ENCODE measurements around the gene PRKCE. TPM values are rescaled to one million over a fixed set of nuclear protein-coding genes. Genes with fewer than 3 reads are reported as not detected.

The PRKCE gene
- total RNA-seq, 1 experiment from 2014 or later: 1.3 TPM

DNA sequence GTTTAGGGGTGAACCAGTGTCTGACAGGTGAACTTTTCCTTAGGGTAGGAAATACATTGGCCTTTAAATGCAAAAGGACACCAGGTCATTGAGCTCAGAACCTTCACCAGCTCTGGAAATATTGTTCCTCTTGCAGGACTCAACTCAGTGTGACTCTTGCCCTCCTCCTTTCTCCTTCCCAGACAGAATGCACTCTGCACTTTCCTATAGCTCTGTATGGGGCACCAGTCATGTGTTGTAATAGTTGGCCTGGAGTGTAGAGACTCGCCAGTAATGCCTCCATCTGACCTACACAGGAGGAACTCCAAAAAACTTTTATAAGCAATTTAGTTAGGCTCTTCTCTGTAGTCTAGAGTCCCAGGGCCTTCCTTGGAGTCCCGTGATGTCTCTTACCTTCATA is 397.2 kb downstream of the PRKCE start:
- TF ChIP-seq, protein P1, sequence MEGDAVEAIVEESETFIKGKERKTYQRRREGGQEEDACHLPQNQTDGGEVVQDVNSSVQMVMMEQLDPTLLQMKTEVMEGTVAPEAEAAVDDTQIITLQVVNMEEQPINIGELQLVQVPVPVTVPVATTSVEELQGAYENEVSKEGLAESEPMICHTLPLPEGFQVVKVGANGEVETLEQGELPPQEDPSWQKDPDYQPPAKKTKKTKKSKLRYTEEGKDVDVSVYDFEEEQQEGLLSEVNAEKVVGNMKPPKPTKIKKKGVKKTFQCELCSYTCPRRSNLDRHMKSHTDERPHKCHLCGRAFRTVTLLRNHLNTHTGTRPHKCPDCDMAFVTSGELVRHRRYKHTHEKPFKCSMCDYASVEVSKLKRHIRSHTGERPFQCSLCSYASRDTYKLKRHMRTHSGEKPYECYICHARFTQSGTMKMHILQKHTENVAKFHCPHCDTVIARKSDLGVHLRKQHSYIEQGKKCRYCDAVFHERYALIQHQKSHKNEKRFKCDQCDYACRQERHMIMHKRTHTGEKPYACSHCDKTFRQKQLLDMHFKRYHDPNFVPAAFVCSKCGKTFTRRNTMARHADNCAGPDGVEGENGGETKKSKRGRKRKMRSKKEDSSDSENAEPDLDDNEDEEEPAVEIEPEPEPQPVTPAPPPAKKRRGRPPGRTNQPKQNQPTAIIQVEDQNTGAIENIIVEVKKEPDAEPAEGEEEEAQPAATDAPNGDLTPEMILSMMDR (conservative IDR thresholded peaks at IDR 0.05): no peak
- no peak overlapping the region for H2BK5ac ChIP-seq (ENCODE audit: insufficient read length, low read length)
- no peaks in the 10 kb centered on the region for H3K79me1 ChIP-seq (ENCODE audit: insufficient read depth, low read depth, low read length, poor library complexity, severe bottlenecking)
- no peak overlapping the region for H3K56ac ChIP-seq (ENCODE audit: insufficient read length, low read depth, low read length)
- H3K9ac ChIP-seq (ENCODE audit: extremely low read depth, insufficient read length, low read length): no peak overlapping the region
- no peaks in the 10 kb centered on the region for H3K9me3 ChIP-seq (ENCODE audit: control insufficient read depth, low read depth, low read length)
- H3K27ac Mint-ChIP-seq: no peak overlapping the region
- H2AFZ ChIP-seq (ENCODE audit: low read length): no peak overlapping the region
- no peaks in the 10 kb centered on the region for H3K9me3 Mint-ChIP-seq
- no peak overlapping the region for H2BK12ac ChIP-seq (ENCODE audit: insufficient read length, low read depth, low read length)
- no peak overlapping the region for H3K4ac ChIP-seq (ENCODE audit: low read depth, low read length)
- H2AK5ac ChIP-seq (ENCODE audit: insufficient read length, low read length): no peak overlapping the region
- no peaks in the 10 kb centered on the region for H3K27me3 ChIP-seq (ENCODE audit: insufficient read depth, low read length)
- no peak overlapping the region for H3K4me3 Mint-ChIP-seq
- no peak overlapping the region for H3K4me2 ChIP-seq (ENCODE audit: insufficient read depth, insufficient read length, low read length)
- no peaks in the 10 kb centered on the region for H3K23me2 ChIP-seq (ENCODE audit: insufficient read length, low read depth, low read length, poor library complexity, severe bottlenecking)
- H3K79me2 ChIP-seq (ENCODE audit: insufficient read depth, low read length): no peaks in the 10 kb centered on the region
- H3K14ac ChIP-seq (ENCODE audit: insufficient read depth, low read length): no peak overlapping the region
- no CpG with 5 or more reads among the region's 2 CpGs for WGBS (ENCODE audit: extremely low coverage, insufficient read length, low lambda C conversion rate)
- no peak overlapping the region for H4K91ac ChIP-seq (ENCODE audit: insufficient read length, low read depth, low read length)
- H3K23ac ChIP-seq (ENCODE audit: insufficient read length, low read depth, low read length): no peak overlapping the region
- H2BK120ac ChIP-seq (ENCODE audit: low read depth, low read length, poor library complexity, severe bottlenecking): no peak overlapping the region
- H2BK20ac ChIP-seq (ENCODE audit: low read depth, low read length, poor library complexity, severe bottlenecking): no peak overlapping the region
- no peak for DNase-seq
- H3K27ac ChIP-seq (ENCODE audit: insufficient read length, low read depth, low read length): no peak overlapping the region
- H2BK15ac ChIP-seq (ENCODE audit: low read depth, low read length): no peak overlapping the region
- no peaks in the 10 kb centered on the region for H4K20me1 ChIP-seq (ENCODE audit: control insufficient read depth, insufficient read depth, insufficient read length)
- no peak overlapping the region for H4K8ac ChIP-seq (replicated peaks; ENCODE audit: insufficient read length, low read depth, low read length)
- H3K4me1 Mint-ChIP-seq: peaks cover 0 to 3% of the 10 kb centered on the region in 2 experiments; a peak in 2 of 4 replicates
- H4K5ac ChIP-seq (ENCODE audit: insufficient read length, low read depth, low read length): no peak overlapping the region
- H3K36me3 Mint-ChIP-seq (ENCODE audit: insufficient read depth in 1 of 3, low read depth in 3 of 3): no peaks in the 10 kb centered on the region
- H3K27me3 Mint-ChIP-seq (ENCODE audit: low read depth): no peaks in the 10 kb centered on the region; the same call in 1 of the 2 replicates
- no peak overlapping the region for H3K18ac ChIP-seq (ENCODE audit: insufficient read length, low read depth, low read length)
- H3T11ph ChIP-seq (ENCODE audit: low read length): no peak overlapping the region
- no peaks in the 10 kb centered on the region for H3K4me1 ChIP-seq (ENCODE audit: insufficient read depth, low read length)
